ENCODE results near the gene BANK1.

BANK1 gene

GRCh38 chr4:101787701-101788316 lies 2.7 kb upstream of the BANK1 start:
- no peak for TF ChIP-seq CTCF (IDR thresholded peaks at IDR 0.05)
- H3K27ac ChIP-seq: no peak overlapping the region
- H3K4me3 ChIP-seq: no peak overlapping the region
- DNase-seq (ENCODE audit: low spot score): no peak

DNA sequence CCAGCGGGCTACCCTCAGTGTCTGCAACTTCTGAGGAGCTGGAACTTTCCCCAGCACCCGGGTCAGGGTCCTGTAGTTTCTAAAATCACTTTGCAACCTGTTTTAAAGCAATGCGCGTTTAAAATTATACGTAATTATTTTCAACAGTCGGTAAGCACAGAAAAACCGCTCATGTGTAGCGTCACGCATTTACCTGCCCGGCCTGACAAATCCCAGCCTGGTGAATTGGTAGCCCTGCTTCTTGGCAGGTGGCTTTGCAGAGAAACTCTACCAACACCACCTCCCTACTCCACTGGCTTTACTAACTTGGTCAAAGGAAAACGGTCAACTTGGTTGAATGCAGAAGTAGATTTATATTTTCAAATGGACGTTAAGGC lies 640 bp downstream of the BANK1 start:
- TF ChIP-seq CTCF (IDR thresholded peaks at IDR 0.05): no peak
- DNase-seq (ENCODE audit: low spot score): no peak
- peak overlapping the region; percentile 78 for H3K4me3 ChIP-seq
- no peak overlapping the region for H3K27ac ChIP-seq

DNA sequence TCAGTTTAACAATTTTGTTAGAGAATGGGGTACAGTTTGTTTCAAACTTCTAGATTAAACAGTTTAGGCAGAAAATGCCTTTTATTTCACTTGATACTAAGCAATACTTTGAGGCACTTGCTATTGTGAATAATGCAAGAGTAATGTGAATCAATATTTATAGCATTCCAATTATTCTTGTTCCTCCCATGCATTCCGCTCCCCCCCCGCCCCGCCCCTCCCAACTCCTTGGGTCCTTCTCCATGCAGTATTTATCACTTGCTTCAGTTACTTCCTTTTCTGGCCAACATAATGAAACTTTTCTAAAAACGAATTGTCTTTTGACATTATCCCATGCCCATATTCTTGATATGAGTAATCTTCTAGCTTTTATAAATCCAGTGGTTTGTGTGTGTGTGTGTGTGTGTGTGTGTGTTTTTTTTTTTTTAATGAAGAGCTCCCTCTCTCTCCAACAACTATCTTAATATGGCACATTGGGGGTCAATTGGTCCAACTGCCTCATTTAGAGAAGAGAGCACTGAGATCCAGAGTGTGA lies 1.6 kb downstream of the BANK1 start:
- no peak for TF ChIP-seq CTCF (IDR thresholded peaks at IDR 0.05)
- H3K27ac ChIP-seq: no peak overlapping the region
- no peak for DNase-seq (ENCODE audit: low spot score)
- no peak overlapping the region for H3K4me3 ChIP-seq

DNA sequence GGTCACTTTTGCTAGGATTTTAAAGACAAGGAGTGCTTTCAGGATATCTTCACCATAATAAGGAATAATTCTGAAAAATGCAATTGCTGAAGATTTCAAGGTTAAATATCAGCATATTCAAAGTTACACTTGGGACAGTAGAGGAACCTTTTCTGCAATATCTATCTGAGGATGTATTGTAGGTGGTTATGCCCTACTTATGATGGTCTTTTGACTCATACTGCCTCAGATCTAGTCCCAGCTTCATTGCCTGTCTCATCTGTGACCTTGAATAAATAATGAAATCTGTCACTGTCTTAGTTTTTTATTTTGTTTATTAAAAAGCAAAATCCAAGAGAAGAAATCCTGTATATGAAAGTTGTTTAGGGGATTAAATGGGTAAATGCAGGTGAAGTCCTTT lies 2.9 kb downstream of the BANK1 start:
- no peak for TF ChIP-seq CTCF (IDR thresholded peaks at IDR 0.05)
- Histone ChIP-seq H3K27ac (no peak overlapping the region), H3K4me3 (no peak overlapping the region)
- no peak for DNase-seq (ENCODE audit: low spot score)

DNA sequence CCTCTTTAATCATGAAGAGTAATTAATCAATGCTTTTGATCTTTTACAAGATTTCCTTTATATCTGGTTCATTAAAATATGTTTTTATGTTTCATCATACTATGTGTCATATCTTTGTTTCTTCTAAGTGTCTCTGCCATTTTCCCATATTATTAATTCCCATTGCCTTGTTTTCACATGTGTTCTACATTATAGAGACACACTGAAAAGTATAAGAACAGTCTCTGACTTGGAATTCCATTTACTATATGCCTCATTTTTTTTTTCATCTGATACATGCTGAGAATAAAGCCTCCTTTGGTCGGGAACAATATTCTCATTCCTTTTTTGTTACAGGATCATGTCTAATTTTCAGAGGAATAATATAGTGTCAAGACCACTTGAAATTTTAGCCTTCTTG lies 4.3 kb downstream of the BANK1 start:
- TF ChIP-seq CTCF (IDR thresholded peaks at IDR 0.05): no peak
- no peak overlapping the region for H3K27ac ChIP-seq
- H3K4me3 ChIP-seq: no peak overlapping the region
- DNase-seq (ENCODE audit: low spot score): no peak

GRCh38 chr4:101795704-101796103 lies 5.2 kb downstream of the BANK1 start:
- TF ChIP-seq CTCF (IDR thresholded peaks at IDR 0.05): no peak

GRCh38 chr4:101801958-101802357 lies 11.4 kb downstream of the BANK1 start:
- no peak for TF ChIP-seq CTCF (IDR thresholded peaks at IDR 0.05)
- no peak overlapping the region for H3K4me3 ChIP-seq

More at GRCh38 chr4:101795704-101796103, 5.2 kb downstream of the BANK1 start:
- Histone ChIP-seq H3K4me3 (no peak overlapping the region), H3K27ac (no peak overlapping the region)
- no peak for DNase-seq (ENCODE audit: low spot score)

More at GRCh38 chr4:101801958-101802357, 11.4 kb downstream of the BANK1 start:
- no peak overlapping the region for H3K27ac ChIP-seq
- no peak for DNase-seq (ENCODE audit: low spot score)

All from coronary artery (tissue), 2 donors.